Epithelial cell of proximal tubule (primary cell): Measurements from ENCODE around the gene TJP2. TPM values are rescaled to one million over a fixed set of nuclear protein-coding genes. Genes with fewer than 3 reads are reported as not detected.
"Not testable (repeated sequence)": the region's sequence is repeated elsewhere in the genome, so short reads cannot be mapped to it uniquely, and the experiment has no call there.

Experiments used
- DNase-seq: peaks from one replicate; pipeline ENCODE4 v3.0.0-alpha.2; 2011; ENCODE audit warnings: low read depth
- H3K4me3 ChIP-seq: 2 replicates; pipeline ENCODE4 v1.5.1; 2011; ENCODE audit warnings: low read depth, mild to moderate bottlenecking, low read length
- total RNA-seq: library from RNA; depleted of rRNA; stranded (reverse); fragments of >200 nt; gene quantifications from 2 replicates; pipeline ENCODE4 v1.2.3, GENCODE V29; 2015
- TF ChIP-seq, protein P1 (sequence below): conservative IDR thresholded peaks from 2 replicates; pipeline ENCODE4 v1.5.1; 2012; ENCODE audit warnings: low read depth, mild to moderate bottlenecking, low read length

TJP2 gene
- total RNA-seq, 1 donor from 2014 or later = 335 TPM

DNA sequence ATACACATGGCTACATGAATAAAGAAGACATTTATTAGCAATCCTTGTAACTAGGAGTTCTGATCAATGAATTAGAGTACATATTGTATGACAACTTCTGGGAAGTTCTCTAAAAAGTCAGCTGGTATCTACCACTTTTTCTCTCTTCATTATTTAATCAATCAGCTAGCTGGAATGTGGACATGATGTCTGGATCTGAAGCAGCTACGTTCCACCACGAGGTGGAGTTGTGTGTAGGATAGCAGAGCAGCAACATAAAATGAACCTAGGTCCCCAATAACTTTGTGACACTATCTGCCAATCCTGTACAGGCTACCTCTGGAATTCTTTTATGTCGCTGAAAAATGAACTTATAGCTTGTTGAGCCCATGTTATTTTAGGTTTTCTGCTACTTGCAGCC lies 118.0 kb downstream of the TJP2 start:
- TF ChIP-seq, protein P1, sequence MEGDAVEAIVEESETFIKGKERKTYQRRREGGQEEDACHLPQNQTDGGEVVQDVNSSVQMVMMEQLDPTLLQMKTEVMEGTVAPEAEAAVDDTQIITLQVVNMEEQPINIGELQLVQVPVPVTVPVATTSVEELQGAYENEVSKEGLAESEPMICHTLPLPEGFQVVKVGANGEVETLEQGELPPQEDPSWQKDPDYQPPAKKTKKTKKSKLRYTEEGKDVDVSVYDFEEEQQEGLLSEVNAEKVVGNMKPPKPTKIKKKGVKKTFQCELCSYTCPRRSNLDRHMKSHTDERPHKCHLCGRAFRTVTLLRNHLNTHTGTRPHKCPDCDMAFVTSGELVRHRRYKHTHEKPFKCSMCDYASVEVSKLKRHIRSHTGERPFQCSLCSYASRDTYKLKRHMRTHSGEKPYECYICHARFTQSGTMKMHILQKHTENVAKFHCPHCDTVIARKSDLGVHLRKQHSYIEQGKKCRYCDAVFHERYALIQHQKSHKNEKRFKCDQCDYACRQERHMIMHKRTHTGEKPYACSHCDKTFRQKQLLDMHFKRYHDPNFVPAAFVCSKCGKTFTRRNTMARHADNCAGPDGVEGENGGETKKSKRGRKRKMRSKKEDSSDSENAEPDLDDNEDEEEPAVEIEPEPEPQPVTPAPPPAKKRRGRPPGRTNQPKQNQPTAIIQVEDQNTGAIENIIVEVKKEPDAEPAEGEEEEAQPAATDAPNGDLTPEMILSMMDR = no peak
- no peak overlapping the region for H3K4me3 ChIP-seq
- DNase-seq = no peak

DNA sequence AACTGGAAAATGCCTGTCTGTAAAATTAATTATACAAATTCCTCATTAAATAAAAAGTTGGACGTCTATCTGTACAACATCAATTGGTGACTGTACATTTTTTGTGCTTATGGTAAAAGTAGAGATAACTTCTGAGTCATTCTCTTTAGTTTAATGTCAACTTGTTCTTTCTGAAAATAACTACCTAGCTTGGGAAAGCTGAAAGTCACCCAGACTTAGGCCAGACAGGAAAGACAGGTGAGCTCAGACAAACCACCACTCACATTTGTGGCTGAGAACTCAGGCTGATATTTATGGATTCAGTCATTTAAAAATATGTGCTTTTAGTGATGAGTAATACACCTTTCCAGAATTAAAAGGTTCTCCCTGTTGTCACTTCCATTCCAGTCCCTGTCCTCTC lies 119.1 kb downstream of the TJP2 start:
- no peak for DNase-seq
- H3K4me3 ChIP-seq = no peak overlapping the region
- TF ChIP-seq, protein P1 = no peak

DNA sequence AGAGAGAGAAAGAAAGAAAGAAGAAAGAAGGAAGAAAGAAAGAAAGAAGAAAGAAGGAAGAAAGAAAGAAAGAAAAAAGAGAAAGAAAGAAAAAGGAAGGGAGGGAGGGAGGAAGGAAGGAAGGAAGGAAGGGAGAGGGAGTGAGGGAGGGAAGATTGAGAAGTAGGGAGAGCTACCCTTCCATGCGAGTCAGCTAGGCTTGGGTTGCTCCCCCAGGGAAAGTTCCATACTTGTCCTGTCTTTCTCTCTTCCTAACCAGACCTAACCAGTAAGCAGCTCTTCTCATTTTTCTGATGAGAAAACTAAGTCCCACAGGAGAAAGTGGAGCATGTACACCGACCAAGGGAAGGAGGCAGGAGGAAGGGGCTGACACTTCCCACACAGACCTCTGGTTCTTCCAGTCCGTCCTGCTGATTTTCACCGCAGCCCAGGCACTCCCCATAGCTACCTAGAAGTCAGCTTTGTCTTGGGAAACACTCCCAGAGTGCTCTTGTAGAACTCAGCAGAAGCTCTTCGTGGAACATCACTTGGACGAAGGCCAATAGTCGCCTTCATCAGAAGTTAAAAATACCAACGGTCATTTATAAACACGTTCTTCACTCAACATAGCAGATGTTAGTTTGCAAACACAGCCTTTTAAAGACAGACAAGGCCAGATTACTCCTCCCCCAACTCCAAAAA lies 121.9 kb downstream of the TJP2 start:
- TF ChIP-seq, protein P1 = no peak
- H3K4me3 ChIP-seq = no peak overlapping the region
- DNase-seq = no peak

DNA sequence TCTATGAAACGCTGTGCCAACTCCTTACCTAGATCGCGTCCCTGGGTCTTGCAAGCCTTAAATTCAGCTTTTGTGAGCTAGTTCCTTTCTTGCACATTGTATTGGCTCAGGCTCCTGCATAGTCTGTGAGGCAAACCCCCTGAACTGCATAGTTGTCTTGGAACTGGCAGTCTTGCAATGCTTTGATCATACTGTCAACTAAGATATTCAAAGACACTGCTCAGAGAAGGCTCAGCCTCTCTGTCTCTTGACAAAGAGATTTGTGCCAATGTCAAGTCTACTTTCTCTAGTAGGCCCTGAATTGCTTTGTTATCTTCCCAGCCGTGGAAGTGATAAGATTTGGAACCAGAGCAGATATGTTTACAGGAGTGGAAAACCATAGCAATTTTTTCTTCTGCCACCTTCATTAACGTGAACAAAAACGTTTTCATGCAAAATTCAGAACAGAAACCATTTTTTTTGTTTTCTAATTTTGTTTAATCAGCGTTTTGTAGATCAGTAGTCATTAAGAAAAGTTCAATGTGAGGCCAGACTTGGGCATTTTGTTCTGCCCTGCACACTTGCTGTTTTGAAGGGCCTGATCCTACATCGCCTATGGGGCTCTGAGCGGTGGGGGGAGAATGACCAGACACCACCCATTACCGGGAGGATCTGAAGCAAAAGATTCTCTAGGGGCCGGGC lies 123.4 kb downstream of the TJP2 start:
- TF ChIP-seq, protein P1 = no peak
- no peak overlapping the region for H3K4me3 ChIP-seq
- DNase-seq = no peak

DNA sequence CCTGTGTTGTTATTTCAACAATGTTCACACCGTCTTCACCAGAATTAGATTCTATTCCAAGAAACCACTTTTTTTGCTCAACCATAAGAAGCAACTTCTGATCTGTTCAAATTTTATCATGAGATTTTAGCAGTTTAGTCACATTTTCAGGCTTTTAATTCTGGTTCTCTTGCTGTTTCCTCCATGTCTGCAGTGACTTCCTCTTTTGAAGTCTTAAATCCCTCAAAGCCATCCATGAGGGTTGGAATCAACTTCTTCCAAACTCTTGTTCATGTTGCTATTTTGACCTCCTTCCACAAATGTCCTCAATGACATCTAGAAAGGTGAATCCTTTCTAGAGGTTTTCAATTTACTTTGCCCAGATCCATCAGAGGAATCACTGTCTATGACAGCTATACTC lies 125.2 kb downstream of the TJP2 start:
- no peak overlapping the region for H3K4me3 ChIP-seq
- TF ChIP-seq, protein P1 = no peak
- DNase-seq = no peak

DNA sequence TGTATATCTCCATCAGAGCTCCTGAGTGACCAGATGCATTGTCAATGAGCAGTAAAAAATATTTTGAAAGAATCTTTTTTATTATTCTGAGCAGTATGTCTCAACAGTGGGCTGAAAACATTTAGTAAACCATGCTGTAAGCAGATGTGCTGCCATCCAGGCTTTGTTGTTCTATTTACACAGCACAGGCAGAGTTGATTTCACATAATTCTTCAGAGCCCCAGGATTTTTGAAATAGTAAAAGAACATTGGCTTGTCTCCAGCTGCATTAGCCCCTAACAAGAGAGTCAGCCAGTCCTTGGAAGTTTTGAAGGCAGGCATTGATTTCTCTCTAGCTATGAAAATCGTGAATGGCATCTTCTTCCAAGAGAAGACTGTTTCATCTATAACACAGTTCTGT lies 125.7 kb downstream of the TJP2 start:
- DNase-seq = no peak
- TF ChIP-seq, protein P1 = no peak

DNA sequence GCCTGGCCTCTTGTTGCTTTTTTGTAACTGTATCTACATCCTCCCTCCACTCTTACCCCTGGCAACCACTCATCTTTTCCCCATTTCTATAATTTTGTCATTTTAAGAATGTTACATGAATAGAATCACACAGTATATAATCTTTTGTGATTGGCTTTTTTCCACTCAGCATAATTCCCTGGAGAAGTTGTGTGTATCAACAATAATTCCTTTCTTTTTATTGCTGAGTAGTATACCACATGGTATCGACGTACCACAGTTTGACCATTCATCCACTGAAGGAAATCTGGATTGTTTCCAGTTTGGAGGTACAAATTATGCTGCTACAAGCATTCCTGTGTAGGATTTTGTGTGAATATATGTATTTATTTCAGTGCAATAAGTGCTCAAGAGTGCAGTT lies 129.3 kb downstream of the TJP2 start:
- no peak overlapping the region for H3K4me3 ChIP-seq
- TF ChIP-seq, protein P1 = no peak
- no peak for DNase-seq

More for the DNA sequence above, 125.7 kb downstream of the TJP2 start:
- no peak overlapping the region for H3K4me3 ChIP-seq

DNA sequence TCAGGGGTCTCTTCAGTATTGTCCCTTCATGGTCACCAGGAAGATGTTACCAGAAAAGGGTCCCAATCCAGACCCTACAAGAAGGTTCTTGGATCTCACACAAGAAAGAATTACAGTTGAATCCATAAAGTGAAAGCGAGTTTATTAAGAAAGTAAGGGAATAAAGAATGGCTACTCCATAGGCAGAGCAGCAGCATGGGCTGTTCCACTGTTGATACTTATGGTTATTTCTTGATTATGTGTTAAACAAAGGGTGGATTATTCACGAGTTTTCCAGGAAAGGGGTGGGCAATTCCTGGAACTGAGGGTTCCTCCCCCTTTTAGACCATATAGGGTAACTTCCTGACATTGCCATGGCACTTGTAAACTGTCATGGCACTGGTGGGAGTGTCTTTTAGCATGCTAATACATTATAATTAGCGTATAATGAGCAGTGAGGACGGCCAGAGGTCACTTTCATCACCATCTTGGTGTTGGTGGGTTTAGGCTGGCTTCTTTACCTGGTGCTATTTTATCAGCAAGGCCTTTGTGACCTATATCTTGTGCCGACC lies 132.9 kb downstream of the TJP2 start:
- DNase-seq, H3K4me3 ChIP-seq: not testable (repeated sequence)
